Thyroid gland (tissue), 4 donors: ENCODE data around the gene FIBCD1. TPM values are rescaled to one million over a fixed set of nuclear protein-coding genes. Genes with fewer than 3 reads are reported as not detected.

Experiments used
- DNase-seq, 2 donors: peaks; one replicate each; pipeline ENCODE4 v3.0.0-alpha.2; 2019
- H3K27ac ChIP-seq, 3 donors: fragments of 200-600 bp; sonication (generic); 1 replicate in 2 of 3; 2 replicates in 1 of 3; pipeline ENCODE4 v1.5.1; 2016 to 2019; ENCODE audit warnings: mild to moderate bottlenecking in 1 of 3, moderate library complexity in 1 of 3
- H3K27me3 ChIP-seq: fragments of 200-600 bp; sonication (generic); one replicate; pipeline ENCODE4 v1.5.1; 2019
- H3K36me3 ChIP-seq, 2 donors: fragments of 200-600 bp; sonication (generic); one replicate each; pipeline ENCODE4 v1.5.1; 2016 to 2019
- H3K4me1 ChIP-seq, 2 donors: fragments of 200-600 bp; sonication (generic); one replicate each; pipeline ENCODE4 v1.5.1; 2017 to 2019
- H3K4me3 ChIP-seq, 3 donors: fragments of 200-600 bp; sonication (generic); replicated peaks in 1 of 3; 1 replicate in 2 of 3; 2 replicates in 1 of 3; pipeline ENCODE4 v1.5.1; 2016; ENCODE audit warnings: mild to moderate bottlenecking in 1 of 3
- H3K9me3 ChIP-seq: fragments of 200-600 bp; sonication (generic); one replicate; pipeline ENCODE4 v1.5.1; 2017
- POLR2A ChIP-seq, 2 donors: fragments of 450-650 bp; IDR thresholded peaks; one replicate each; pipeline ENCODE4 v1.6.1; 2017; ENCODE audit warnings: antibody characterized with exemption in 2 of 2, mild to moderate bottlenecking in 2 of 2, moderate library complexity in 1 of 2
- WGBS, 2 donors: methylation state at CpG; one replicate each; pipeline ENCODE4 v1.1.5; 2017; 5-methylcytosine and 5-hydroxymethylcytosine counted together
- intact Hi-C: fragments of 100-400 bp; cut with DNase I; formaldehyde crosslinking; loops from one replicate; pipeline ENCODE4 v1.15.1; 2023
- total RNA-seq, 4 donors: library from RNA; depleted of rRNA; stranded (reverse); fragments of >200 nt; gene quantifications; one replicate each; pipeline ENCODE4 v1.2.3, GENCODE V29; 2016
- TF ChIP-seq, protein P1 (sequence below), 6 experiments: fragments of 200-600 bp in 3 of 6; fragments of 450-650 bp in 3 of 6; sonication (generic) in 3 of 6; IDR thresholded peaks; one replicate each; pipeline ENCODE4 v1.5.1; 2016 to 2019; ENCODE audit warnings: antibody characterized with exemption in 6 of 6, mild to moderate bottlenecking in 2 of 6, inconsistent platforms in 1 of 6, moderate library complexity in 1 of 6

Gene FIBCD1
- total RNA-seq, 4 donors from 2014 or later, result 0.11 to 0.13 TPM; not detected in 2

DNA sequence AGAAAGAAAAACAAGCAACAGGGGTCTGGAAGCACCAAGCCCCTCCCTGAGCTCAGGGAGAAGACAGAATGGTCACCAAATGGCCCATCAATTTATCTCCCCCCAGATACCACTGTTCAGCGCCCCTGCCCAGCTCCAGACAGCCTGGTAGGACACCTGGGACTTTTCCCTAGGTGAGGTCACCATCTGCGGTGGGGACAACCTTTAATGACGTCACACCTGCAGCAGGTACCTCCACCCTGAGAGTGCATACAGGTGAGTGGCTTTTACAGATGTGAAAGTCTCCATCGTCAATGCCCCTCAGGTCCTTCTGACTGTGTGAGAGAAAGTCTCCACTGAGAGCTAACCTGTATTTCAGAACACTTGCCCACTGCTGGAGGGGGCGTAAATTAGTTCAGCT lies 35.6 kb upstream of the FIBCD1 start:
- intact Hi-C loops, result loop anchor here (10.0 kb wide), 1 partner anchor 1300 kb away; no protein-coding TSS in a partner anchor
- 85 to 88% methylated on average over 5 of the region's 5 CpGs for WGBS, 2 donors
- H3K36me3 ChIP-seq, result no peaks in the 10 kb centered on the region
- no peaks in the 10 kb centered on the region for H3K4me1 ChIP-seq
- DNase-seq, result no peak
- H3K27ac ChIP-seq, result no peak overlapping the region
- H3K9me3 ChIP-seq, result no peaks in the 10 kb centered on the region
- no peak overlapping the region for H3K4me3 ChIP-seq
- no peaks in the 10 kb centered on the region for H3K27me3 ChIP-seq
- TF ChIP-seq POLR2A (IDR thresholded peaks at IDR 0.05), result no peak
- TF ChIP-seq, protein P1, sequence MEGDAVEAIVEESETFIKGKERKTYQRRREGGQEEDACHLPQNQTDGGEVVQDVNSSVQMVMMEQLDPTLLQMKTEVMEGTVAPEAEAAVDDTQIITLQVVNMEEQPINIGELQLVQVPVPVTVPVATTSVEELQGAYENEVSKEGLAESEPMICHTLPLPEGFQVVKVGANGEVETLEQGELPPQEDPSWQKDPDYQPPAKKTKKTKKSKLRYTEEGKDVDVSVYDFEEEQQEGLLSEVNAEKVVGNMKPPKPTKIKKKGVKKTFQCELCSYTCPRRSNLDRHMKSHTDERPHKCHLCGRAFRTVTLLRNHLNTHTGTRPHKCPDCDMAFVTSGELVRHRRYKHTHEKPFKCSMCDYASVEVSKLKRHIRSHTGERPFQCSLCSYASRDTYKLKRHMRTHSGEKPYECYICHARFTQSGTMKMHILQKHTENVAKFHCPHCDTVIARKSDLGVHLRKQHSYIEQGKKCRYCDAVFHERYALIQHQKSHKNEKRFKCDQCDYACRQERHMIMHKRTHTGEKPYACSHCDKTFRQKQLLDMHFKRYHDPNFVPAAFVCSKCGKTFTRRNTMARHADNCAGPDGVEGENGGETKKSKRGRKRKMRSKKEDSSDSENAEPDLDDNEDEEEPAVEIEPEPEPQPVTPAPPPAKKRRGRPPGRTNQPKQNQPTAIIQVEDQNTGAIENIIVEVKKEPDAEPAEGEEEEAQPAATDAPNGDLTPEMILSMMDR (IDR thresholded peaks at IDR 0.05), result no peak

DNA sequence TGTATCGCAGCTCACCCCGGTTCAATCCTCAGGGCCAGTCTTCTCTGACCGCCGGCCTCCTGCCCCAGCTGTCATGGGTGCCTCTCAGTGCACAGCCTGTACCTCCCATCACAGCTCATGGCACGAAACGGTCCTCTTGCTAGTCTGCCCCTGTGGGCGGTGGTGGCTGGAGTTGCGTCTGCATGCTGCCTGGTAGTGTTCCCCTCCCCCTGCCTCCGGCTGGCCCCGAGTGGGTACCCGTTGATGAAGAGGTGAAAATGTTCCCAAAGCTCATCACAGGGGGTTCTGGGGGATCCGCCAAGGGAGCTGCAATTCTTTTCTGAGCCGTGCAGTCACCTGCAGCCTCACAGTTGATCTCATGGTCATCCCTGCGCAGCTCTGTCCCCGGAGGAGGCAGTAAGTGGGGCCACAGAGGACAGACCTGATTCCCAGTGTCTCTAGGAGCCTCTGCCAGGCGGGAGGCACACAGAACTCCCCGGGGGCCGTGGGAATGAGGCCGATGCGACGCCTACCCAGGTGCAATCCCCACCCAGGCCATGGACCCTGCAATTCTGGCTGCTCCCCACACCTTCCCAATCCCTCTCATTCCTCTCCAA lies 34.7 kb upstream of the FIBCD1 start:
- TF ChIP-seq, protein P1 (IDR thresholded peaks at IDR 0.05), result no peak
- no peak for TF ChIP-seq POLR2A (IDR thresholded peaks at IDR 0.05)
- Histone ChIP-seq H3K4me1 (no peaks in the 10 kb centered on the region), H3K27ac (no peak overlapping the region), H3K9me3 (no peaks in the 10 kb centered on the region), H3K36me3 (no peaks in the 10 kb centered on the region), H3K4me3 (no peak overlapping the region), H3K27me3 (no peaks in the 10 kb centered on the region)
- 53 to 69% methylated on average over 5 to 21 of the region's 21 CpGs for WGBS, 2 donors
- intact Hi-C loops, result loop anchor here (10.0 kb wide), 1 partner anchor 1299 kb away; no protein-coding TSS in a partner anchor
- DNase-seq, result no peak

DNA sequence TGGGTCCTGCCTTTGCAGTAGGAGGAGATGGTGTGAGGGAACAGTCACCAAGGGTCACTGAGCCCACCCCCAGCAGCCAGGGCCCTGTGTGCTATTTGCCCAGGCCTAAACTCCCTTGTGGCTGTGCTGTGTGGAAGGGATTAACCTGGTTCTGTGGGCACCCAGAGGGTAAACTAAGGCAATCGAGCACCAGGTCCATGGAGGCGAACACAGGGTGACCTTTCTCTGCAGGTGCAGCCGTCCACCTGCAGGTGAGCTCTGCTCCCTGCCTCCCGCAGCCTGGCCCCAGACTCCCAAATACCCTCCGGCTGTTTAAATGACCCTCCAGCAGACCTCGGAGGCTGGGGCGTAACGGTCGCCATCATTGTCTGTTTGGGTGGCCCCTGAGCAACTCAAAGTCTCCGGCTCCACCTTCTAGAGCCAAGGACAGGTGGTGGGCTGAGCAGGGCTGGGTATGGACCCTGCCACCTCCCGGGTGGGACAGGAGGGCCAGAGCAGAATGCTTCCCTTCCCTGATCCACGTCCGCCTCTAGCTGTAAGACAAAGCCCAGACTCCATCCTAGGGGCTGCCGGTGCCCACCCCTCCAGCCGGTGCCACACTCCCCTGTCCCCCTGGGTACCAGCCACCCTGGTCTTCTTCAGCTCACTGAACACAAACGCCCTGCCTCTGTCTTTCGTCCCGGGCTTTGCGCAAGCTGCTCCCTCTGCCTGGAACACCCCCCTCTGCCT lies 34.1 kb upstream of the FIBCD1 start:
- H3K27ac ChIP-seq, result no peak overlapping the region
- no peaks in the 10 kb centered on the region for H3K4me1 ChIP-seq
- intact Hi-C loops, result loop anchor here (10.0 kb wide), 1 partner anchor 1298 kb away; no protein-coding TSS in a partner anchor
- no peaks in the 10 kb centered on the region for H3K27me3 ChIP-seq
- no peaks in the 10 kb centered on the region for H3K36me3 ChIP-seq
- TF ChIP-seq, protein P1 (IDR thresholded peaks at IDR 0.05), result no peak
- no peak for TF ChIP-seq POLR2A (IDR thresholded peaks at IDR 0.05)
- H3K4me3 ChIP-seq, result no peak overlapping the region
- DNase-seq, result no peak
- H3K9me3 ChIP-seq, result no peaks in the 10 kb centered on the region
- WGBS, 2 donors, result 70 to 82% methylated on average over 12 to 15 of the region's 19 CpGs

DNA sequence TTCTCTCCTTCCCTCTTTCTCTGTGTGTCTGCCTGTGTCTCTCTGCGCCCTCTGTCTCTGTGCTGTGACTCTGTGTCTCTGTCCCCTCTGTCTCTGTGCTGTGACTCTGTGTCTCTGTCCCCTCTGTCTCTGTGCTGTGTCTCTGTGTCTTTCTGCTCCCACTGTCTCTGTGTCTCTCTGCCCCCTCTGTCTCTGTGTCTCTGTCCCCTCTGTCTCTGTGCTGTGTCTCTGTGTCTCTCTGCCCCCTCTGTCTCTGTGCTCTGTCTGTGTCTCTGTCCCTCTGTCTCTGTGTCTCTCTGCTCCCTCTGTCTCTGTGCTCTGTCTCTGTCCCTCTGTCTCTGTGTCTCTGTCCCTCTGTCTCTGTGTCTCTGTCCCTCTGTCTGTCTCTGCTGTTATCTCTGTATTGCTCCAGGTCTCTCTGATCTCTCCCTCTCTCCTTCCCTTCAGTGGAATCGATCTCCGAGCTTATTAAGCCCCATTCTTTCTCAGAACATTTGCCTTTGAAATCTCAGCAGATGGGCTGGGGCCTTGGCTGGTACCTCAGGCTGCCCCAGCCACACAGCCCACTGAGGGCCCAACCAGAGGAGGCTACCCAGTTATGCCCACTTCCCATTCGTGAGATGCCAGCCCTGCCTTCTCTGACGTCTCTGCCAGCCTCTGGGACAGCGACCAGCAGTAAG lies 33.4 kb upstream of the FIBCD1 start:
- WGBS, 2 donors, result 63 to 67% methylated on average over 5 to 6 of the region's 6 CpGs
- intact Hi-C loops, result loop anchor here (10.0 kb wide), 1 partner anchor 1298 kb away; no protein-coding TSS in a partner anchor

DNA sequence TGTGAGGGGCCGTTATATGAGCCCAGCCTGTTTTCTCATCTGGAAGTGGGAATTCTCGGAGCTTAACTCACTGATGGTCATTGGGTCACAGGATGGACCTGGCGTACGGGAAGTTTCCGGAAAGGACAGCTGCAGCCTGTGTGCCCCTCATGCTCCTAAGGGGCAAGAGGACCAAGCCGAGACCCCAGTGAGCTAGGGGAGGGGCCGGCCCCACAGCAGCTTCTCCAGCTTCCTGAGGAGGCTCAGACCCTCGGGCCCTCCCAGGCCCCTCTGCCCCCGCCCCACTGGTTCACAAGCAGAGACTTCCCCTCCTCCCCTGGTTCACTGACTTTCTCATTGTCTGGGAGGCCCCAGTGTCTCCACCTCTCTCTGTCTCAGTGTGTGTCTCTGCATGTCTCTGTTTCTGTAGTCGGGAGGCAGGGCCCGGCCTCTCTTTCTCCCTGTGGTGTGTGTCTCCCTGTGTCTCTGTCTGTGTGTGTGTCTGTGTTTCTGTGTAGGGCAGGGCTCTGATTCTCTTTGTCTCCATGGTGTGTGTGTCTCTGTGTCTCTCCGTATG lies 32.3 kb upstream of the FIBCD1 start:
- intact Hi-C loops, result loop anchor here (10.0 kb wide), 1 partner anchor 1297 kb away; no protein-coding TSS in a partner anchor
- Histone ChIP-seq H3K9me3 (no peaks in the 10 kb centered on the region), H3K4me3 (no peak overlapping the region), H3K36me3 (no peaks in the 10 kb centered on the region), H3K27ac (no peak overlapping the region), H3K27me3 (peaks cover 3% of the 10 kb centered on the region), H3K4me1 (no peaks in the 10 kb centered on the region)
- WGBS, 2 donors, result 63 to 74% methylated on average over 5 to 12 of the region's 12 CpGs
- TF ChIP-seq POLR2A (IDR thresholded peaks at IDR 0.05), result no peak
- DNase-seq, result no peak

More for the DNA sequence above, 33.4 kb upstream of the FIBCD1 start:
- H3K9me3 ChIP-seq, result no peaks in the 10 kb centered on the region
- H3K36me3 ChIP-seq, result no peaks in the 10 kb centered on the region
- H3K27ac ChIP-seq, result no peak overlapping the region
- no peaks in the 10 kb centered on the region for H3K4me1 ChIP-seq
- no peak overlapping the region for H3K4me3 ChIP-seq
- H3K27me3 ChIP-seq, result no peaks in the 10 kb centered on the region
- TF ChIP-seq POLR2A (IDR thresholded peaks at IDR 0.05), result no peak
- no peak for DNase-seq
